ENCODE results near the gene EXD3. TPM values are rescaled to one million over a fixed set of nuclear protein-coding genes. Genes with fewer than 3 reads are reported as not detected.

The EXD3 gene
- polyA plus RNA-seq, 1 experiment = 4.0 TPM

GRCh38 chr9:137317718-137318511, 105.0 kb downstream of the EXD3 start:
- Histone ChIP-seq H3K9me3 (ENCODE audit: control insufficient read depth, insufficient read depth, low read length) (peaks cover 9% of the 10 kb centered on the region; the same call in 1 of the 2 replicates), H3K27me3 (ENCODE audit: control insufficient read depth, insufficient read depth, low read length) (no peaks in the 10 kb centered on the region), H3K4me3 (ENCODE audit: low read depth, low read length) (no peak overlapping the region), H3K27ac (ENCODE audit: low read depth, low read length) (no peak overlapping the region)
- DNase-seq (ENCODE audit: low read depth, low spot score) = no peak
- TF ChIP-seq, protein P1, sequence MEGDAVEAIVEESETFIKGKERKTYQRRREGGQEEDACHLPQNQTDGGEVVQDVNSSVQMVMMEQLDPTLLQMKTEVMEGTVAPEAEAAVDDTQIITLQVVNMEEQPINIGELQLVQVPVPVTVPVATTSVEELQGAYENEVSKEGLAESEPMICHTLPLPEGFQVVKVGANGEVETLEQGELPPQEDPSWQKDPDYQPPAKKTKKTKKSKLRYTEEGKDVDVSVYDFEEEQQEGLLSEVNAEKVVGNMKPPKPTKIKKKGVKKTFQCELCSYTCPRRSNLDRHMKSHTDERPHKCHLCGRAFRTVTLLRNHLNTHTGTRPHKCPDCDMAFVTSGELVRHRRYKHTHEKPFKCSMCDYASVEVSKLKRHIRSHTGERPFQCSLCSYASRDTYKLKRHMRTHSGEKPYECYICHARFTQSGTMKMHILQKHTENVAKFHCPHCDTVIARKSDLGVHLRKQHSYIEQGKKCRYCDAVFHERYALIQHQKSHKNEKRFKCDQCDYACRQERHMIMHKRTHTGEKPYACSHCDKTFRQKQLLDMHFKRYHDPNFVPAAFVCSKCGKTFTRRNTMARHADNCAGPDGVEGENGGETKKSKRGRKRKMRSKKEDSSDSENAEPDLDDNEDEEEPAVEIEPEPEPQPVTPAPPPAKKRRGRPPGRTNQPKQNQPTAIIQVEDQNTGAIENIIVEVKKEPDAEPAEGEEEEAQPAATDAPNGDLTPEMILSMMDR (IDR thresholded peaks at IDR 0.05; ENCODE audit: low read depth, low read length) = no peak
- ChIA-PET POLR2A (no interaction called here), CTCF (no interaction called here)

GRCh38 chr9:137317021-137317717, 105.8 kb downstream of the EXD3 start:
- H3K9me3 ChIP-seq (ENCODE audit: control insufficient read depth, insufficient read depth, low read length) = peaks cover 4% of the 10 kb centered on the region; the same call in 1 of the 2 replicates
- no peak for DNase-seq (ENCODE audit: low read depth, low spot score)
- no peak overlapping the region for H3K27ac ChIP-seq (ENCODE audit: low read depth, low read length)
- no peak overlapping the region for H3K4me3 ChIP-seq (ENCODE audit: low read depth, low read length)
- H3K27me3 ChIP-seq (ENCODE audit: control insufficient read depth, insufficient read depth, low read length) = no peaks in the 10 kb centered on the region
- TF ChIP-seq, protein P1 (IDR thresholded peaks at IDR 0.05; ENCODE audit: low read depth, low read length) = no peak
- CTCF ChIA-PET = no interaction called here
- POLR2A ChIA-PET = interaction anchor here (0.8 kb wide), 1 partner anchor 76 kb away, joined by 3 read pairs; the partner anchor contains the start of gene TUBB4B

- Histone ChIP-seq H3K4me3 (ENCODE audit: low read depth, low read length) (no peak overlapping the region), H3K9me3 (ENCODE audit: control insufficient read depth, insufficient read depth, low read length) (no peaks in the 10 kb centered on the region; the same call in 1 of the 2 replicates), H3K27me3 (ENCODE audit: control insufficient read depth, insufficient read depth, low read length) (no peaks in the 10 kb centered on the region), H3K27ac (ENCODE audit: low read depth, low read length) (no peak overlapping the region)
- TF ChIP-seq, protein P1 (IDR thresholded peaks at IDR 0.05; ENCODE audit: low read depth, low read length) = no peak
- ChIA-PET CTCF (interaction anchor here (0.6 kb wide), 1 partner anchor 14 kb away, joined by 3 read pairs; the partner anchor contains the start of gene NRARP), POLR2A (interaction anchor here (0.8 kb wide), 1 partner anchor 75 kb away, joined by 3 read pairs; the partner anchor contains the start of gene TUBB4B)
- DNase-seq (ENCODE audit: low read depth, low spot score) = no peak
Observed at GRCh38 chr9:137316012-137316981, 106.7 kb downstream of the EXD3 start.

DNA sequence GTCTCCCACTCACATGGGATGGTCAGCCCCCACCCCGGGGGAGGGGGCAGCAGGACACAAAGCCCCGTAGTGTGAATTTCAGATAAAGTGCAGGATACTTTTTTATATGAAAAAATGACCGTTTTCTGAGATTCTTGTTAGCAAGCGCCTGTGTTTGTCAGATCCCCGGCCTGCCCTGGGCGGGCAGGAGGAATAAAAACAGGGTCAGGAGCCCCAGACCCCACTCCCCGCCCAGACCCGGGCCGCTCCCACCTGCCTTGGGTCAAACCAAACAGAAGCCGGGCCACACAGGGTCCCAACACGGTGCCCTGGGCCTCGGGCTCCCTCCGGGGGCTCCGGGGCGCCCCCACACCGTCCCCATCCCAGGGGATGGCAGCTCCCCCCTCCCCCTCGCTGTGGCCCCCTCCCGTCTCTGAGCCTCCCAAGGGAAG, 107.4 kb downstream of the EXD3 start:
- TF ChIP-seq, protein P1 (IDR thresholded peaks at IDR 0.05; ENCODE audit: low read depth, low read length) = no peak
- Histone ChIP-seq H3K27me3 (ENCODE audit: control insufficient read depth, insufficient read depth, low read length) (no peaks in the 10 kb centered on the region), H3K4me3 (ENCODE audit: low read depth, low read length) (no peak overlapping the region), H3K9me3 (ENCODE audit: control insufficient read depth, insufficient read depth, low read length) (no peaks in the 10 kb centered on the region), H3K27ac (ENCODE audit: low read depth, low read length) (no peak overlapping the region)
- CTCF ChIA-PET = interaction anchor here (0.6 kb wide), 1 partner anchor 13 kb away, joined by 3 read pairs; the partner anchor contains the start of gene NRARP
- DNase-seq (ENCODE audit: low read depth, low spot score) = no peak
- POLR2A ChIA-PET = no interaction called here
